GM23338 (cell line): ENCODE data around the gene SGCD. TPM values are rescaled to one million over a fixed set of nuclear protein-coding genes. Genes with fewer than 3 reads are reported as not detected.

Experiments
- ATAC-seq: fragments of 200-7000 bp; cut with Tn5 transposase; 3 replicates; pipeline ENCODE4 v1.9.1; 2020
- DNase-seq: peaks from one replicate; pipeline ENCODE4 v3.0.0-alpha.2; 2015; ENCODE audit warnings: low spot score
- H2AFZ ChIP-seq: fragments of 200-600 bp; sonication (generic); 2 replicates; pipeline ENCODE4 v1.8.0; 2016; ENCODE audit warnings: antibody characterized with exemption, mild to moderate bottlenecking, moderate library complexity
- H3F3A ChIP-seq: fragments of 200-600 bp; sonication (generic); replicated peaks from 2 replicates; pipeline ENCODE4 v1.8.0; 2017; ENCODE audit warnings: antibody characterized with exemption, mixed run types, low read depth
- H3K27ac ChIP-seq: fragments of 200-600 bp; sonication (generic); 2 replicates; pipeline ENCODE4 v1.6.1; 2016; ENCODE audit warnings: low read depth
- H3K27me3 ChIP-seq: fragments of 200-600 bp; sonication (generic); 2 replicates; pipeline ENCODE4 v1.8.0; 2016; ENCODE audit warnings: mild to moderate bottlenecking, mixed run types, moderate library complexity; ENCODE audit not compliant: insufficient read depth
- H3K36me3 ChIP-seq: fragments of 200-600 bp; sonication (generic); 2 replicates; pipeline ENCODE4 v1.8.0; 2016; ENCODE audit warnings: mild to moderate bottlenecking; ENCODE audit not compliant: insufficient read depth
- H3K4me1 ChIP-seq: fragments of 200-600 bp; sonication (generic); 2 replicates; pipeline ENCODE4 v1.8.0; 2016; ENCODE audit warnings: mild to moderate bottlenecking, moderate library complexity; ENCODE audit not compliant: insufficient read depth
- H3K4me2 ChIP-seq: fragments of 200-600 bp; sonication (generic); 2 replicates; pipeline ENCODE4 v1.7.1; 2017; ENCODE audit warnings: mixed run types
- H3K4me3 ChIP-seq: fragments of 200-600 bp; sonication (generic); 2 replicates; pipeline ENCODE4 v1.6.1; 2016; ENCODE audit warnings: mixed run types
- H3K79me2 ChIP-seq: fragments of 200-600 bp; sonication (generic); replicated peaks from 2 replicates; pipeline ENCODE4 v1.8.0; 2017; ENCODE audit warnings: mild to moderate bottlenecking; ENCODE audit not compliant: insufficient read depth
- H3K9me2 ChIP-seq: fragments of 200-600 bp; sonication (generic); 2 replicates; pipeline ENCODE4 v1.8.0; 2017; ENCODE audit not compliant: insufficient read depth
- H4K20me1 ChIP-seq: fragments of 200-600 bp; sonication (generic); replicated peaks from 2 replicates; pipeline ENCODE4 v1.8.0; 2017; ENCODE audit warnings: mild to moderate bottlenecking; ENCODE audit not compliant: insufficient read depth
- H3K27ac Mint-ChIP-seq: 2 replicates; pipeline ENCODE4 v1.8.0; 2020; ENCODE audit warnings: inconsistent platforms, mild to moderate bottlenecking, moderate library complexity, mixed read lengths
- H3K27me3 Mint-ChIP-seq: 3 replicates; pipeline ENCODE4 v1.8.0; 2022; ENCODE audit warnings: low read depth, mild to moderate bottlenecking, moderate library complexity, mixed read lengths, inconsistent platforms; ENCODE audit not compliant: insufficient read depth, poor library complexity
- H3K36me3 Mint-ChIP-seq: 3 replicates; pipeline ENCODE4 v1.8.0; 2021; ENCODE audit warnings: low read depth, mild to moderate bottlenecking, inconsistent platforms, moderate library complexity, mixed read lengths
- H3K4me1 Mint-ChIP-seq: 3 replicates; pipeline ENCODE4 v1.8.0; 2020; ENCODE audit warnings: mild to moderate bottlenecking, inconsistent platforms, mixed read lengths
- H3K4me3 Mint-ChIP-seq: 3 replicates; pipeline ENCODE4 v1.8.0; 2021; ENCODE audit warnings: moderate library complexity, mild to moderate bottlenecking, inconsistent platforms, mixed read lengths
- H3K9me3 Mint-ChIP-seq: 3 replicates; pipeline ENCODE4 v1.8.0; 2020; ENCODE audit warnings: moderate library complexity, mild to moderate bottlenecking, inconsistent platforms, mixed read lengths
- CREB1 ChIP-seq: fragments of 250-450 bp; sonication (Bioruptor Pico); IDR thresholded peaks from 2 replicates; pipeline ENCODE4 v1.5.0; 2020; ENCODE audit warnings: low read depth, mild to moderate bottlenecking, moderate library complexity
- EZH2 ChIP-seq: fragments of 200-600 bp; sonication (generic); IDR thresholded peaks from one replicate; pipeline ENCODE4 v1.8.0; 2017; ENCODE audit warnings: antibody characterized with exemption, mild to moderate bottlenecking, low read depth; ENCODE audit not compliant: unreplicated experiment
- EZH2phosphoT487 ChIP-seq: fragments of 200-600 bp; sonication (generic); IDR thresholded peaks from one replicate; pipeline ENCODE4 v1.8.1; 2018; ENCODE audit warnings: antibody characterized with exemption; ENCODE audit not compliant: unreplicated experiment
- JUNB ChIP-seq: IDR thresholded peaks from one replicate; pipeline ENCODE4 v1.6.1; 2016; ENCODE audit warnings: antibody characterized with exemption; ENCODE audit not compliant: unreplicated experiment
- NANOG ChIP-seq: IDR thresholded peaks from 2 replicates; pipeline ENCODE4 v1.6.1; 2016; ENCODE audit warnings: antibody characterized with exemption, borderline replicate concordance
- POLR2AphosphoS5 ChIP-seq: IDR thresholded peaks from 2 replicates; pipeline ENCODE4 v1.6.1; 2016; ENCODE audit warnings: antibody characterized with exemption, low read depth
- REST ChIP-seq: IDR thresholded peaks from one replicate; pipeline ENCODE4 v1.6.1; 2018; ENCODE audit warnings: antibody characterized with exemption; ENCODE audit not compliant: unreplicated experiment
- STAT1 ChIP-seq: IDR thresholded peaks from one replicate; pipeline ENCODE4 v1.6.1; 2016; ENCODE audit warnings: antibody characterized with exemption; ENCODE audit not compliant: unreplicated experiment
- ZNF114 ChIP-seq: fragments of 250-450 bp; sonication (Bioruptor Pico); IDR thresholded peaks from 2 replicates; pipeline ENCODE4 v1.5.0; 2020; ENCODE audit warnings: mild to moderate bottlenecking, moderate library complexity
- ZNF331 ChIP-seq: fragments of 250-450 bp; sonication (Bioruptor Pico); IDR thresholded peaks from 2 replicates; pipeline ENCODE4 v1.5.0; 2020; ENCODE audit warnings: low read depth, mild to moderate bottlenecking, moderate library complexity
- ZNF462 ChIP-seq: fragments of 250-450 bp; sonication (Bioruptor Pico); IDR thresholded peaks from 2 replicates; pipeline ENCODE4 v1.5.0; 2020; ENCODE audit warnings: mild to moderate bottlenecking, moderate library complexity
- polyA plus RNA-seq: library from polyadenylated mRNA; unstranded; fragments of >200 nt; fragmentation: Nextera tagmentation; extraction: Ambion mirVana; gene quantifications from 2 replicates; pipeline ENCODE4 v1.2.1, GENCODE V29; 2016
- total RNA-seq: library from RNA; depleted of rRNA; stranded (reverse); fragments of >200 nt; shearing (Covaris generic); gene quantifications from 2 replicates; pipeline ENCODE4 v1.2.3, GENCODE V29; 2014
- TF ChIP-seq, protein P1 (sequence below): IDR thresholded peaks from 2 replicates; pipeline ENCODE4 v1.6.1; 2016; ENCODE audit warnings: antibody characterized with exemption
- TF ChIP-seq, protein P2 (sequence below), 2 experiments: fragments of 200-600 bp in 1 of 2; sonication (generic) in 1 of 2; conservative IDR thresholded peaks; 2 replicates each; pipeline versions ENCODE4 v1.5.1 to v1.6.1; 2016 to 2017; ENCODE audit warnings: antibody characterized with exemption in 2 of 2, low read depth in 2 of 2, mild to moderate bottlenecking in 2 of 2, moderate library complexity in 1 of 2

SGCD gene
- total and polyA plus RNA-seq, 2 experiments from 2014 or later = 0.03 to 0.05 TPM

- DNase-seq = no peak
- Histone ChIP-seq H3K79me2 (no peaks in the 10 kb centered on the region), H3K9me2 (no peaks in the 10 kb centered on the region), H3F3A (no peaks in the 10 kb centered on the region), H2AFZ (no peak overlapping the region), H3K4me1 (peaks cover 26% of the 10 kb centered on the region), H4K20me1 (no peaks in the 10 kb centered on the region), H3K4me2 (no peak overlapping the region), H3K36me3 (no peaks in the 10 kb centered on the region), H3K4me3 (no peak overlapping the region), H3K27me3 (no peaks in the 10 kb centered on the region), H3K27ac (no peak overlapping the region)
- Mint-ChIP-seq H3K36me3 (no peaks in the 10 kb centered on the region), H3K9me3 (no peaks in the 10 kb centered on the region; the same call in 2 of the 3 replicates), H3K27me3 (no peaks in the 10 kb centered on the region), H3K4me1 (peaks cover 25% of the 10 kb centered on the region), H3K4me3 (no peak overlapping the region), H3K27ac (no peak overlapping the region)
- no peak for TF ChIP-seq CREB1
- TF ChIP-seq JUNB = no peak
- TF ChIP-seq POLR2AphosphoS5 = no peak
- no peak for TF ChIP-seq STAT1
- no peak for TF ChIP-seq ZNF114 (CRISPR knock-in tag)
- no peak for TF ChIP-seq NANOG
- TF ChIP-seq EZH2 = no peak
- TF ChIP-seq EZH2phosphoT487 = no peak
- no peak for TF ChIP-seq ZNF331
- no peak for TF ChIP-seq ZNF462
- TF ChIP-seq, protein P1, sequence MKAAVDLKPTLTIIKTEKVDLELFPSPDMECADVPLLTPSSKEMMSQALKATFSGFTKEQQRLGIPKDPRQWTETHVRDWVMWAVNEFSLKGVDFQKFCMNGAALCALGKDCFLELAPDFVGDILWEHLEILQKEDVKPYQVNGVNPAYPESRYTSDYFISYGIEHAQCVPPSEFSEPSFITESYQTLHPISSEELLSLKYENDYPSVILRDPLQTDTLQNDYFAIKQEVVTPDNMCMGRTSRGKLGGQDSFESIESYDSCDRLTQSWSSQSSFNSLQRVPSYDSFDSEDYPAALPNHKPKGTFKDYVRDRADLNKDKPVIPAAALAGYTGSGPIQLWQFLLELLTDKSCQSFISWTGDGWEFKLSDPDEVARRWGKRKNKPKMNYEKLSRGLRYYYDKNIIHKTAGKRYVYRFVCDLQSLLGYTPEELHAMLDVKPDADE = no peak
- TF ChIP-seq REST = no peak
- TF ChIP-seq, protein P2, sequence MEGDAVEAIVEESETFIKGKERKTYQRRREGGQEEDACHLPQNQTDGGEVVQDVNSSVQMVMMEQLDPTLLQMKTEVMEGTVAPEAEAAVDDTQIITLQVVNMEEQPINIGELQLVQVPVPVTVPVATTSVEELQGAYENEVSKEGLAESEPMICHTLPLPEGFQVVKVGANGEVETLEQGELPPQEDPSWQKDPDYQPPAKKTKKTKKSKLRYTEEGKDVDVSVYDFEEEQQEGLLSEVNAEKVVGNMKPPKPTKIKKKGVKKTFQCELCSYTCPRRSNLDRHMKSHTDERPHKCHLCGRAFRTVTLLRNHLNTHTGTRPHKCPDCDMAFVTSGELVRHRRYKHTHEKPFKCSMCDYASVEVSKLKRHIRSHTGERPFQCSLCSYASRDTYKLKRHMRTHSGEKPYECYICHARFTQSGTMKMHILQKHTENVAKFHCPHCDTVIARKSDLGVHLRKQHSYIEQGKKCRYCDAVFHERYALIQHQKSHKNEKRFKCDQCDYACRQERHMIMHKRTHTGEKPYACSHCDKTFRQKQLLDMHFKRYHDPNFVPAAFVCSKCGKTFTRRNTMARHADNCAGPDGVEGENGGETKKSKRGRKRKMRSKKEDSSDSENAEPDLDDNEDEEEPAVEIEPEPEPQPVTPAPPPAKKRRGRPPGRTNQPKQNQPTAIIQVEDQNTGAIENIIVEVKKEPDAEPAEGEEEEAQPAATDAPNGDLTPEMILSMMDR (conservative IDR thresholded peaks at IDR 0.05; ENCODE audit: low read depth in 2 of 2) = no peak
- ATAC-seq = no peak
These were observed 96.6 kb downstream of the SGCD start for GRCh38 chr5:156423597-156423996.
